ENCODE results near the gene PDCD1. TPM values are rescaled to one million over a fixed set of nuclear protein-coding genes. Genes with fewer than 3 reads are reported as not detected.

PDCD1 gene
- polyA plus RNA-seq, 1 donor (not counting 4 experiments of a cell fraction or from before 2014, with no cell fraction given), result not detected

DNA sequence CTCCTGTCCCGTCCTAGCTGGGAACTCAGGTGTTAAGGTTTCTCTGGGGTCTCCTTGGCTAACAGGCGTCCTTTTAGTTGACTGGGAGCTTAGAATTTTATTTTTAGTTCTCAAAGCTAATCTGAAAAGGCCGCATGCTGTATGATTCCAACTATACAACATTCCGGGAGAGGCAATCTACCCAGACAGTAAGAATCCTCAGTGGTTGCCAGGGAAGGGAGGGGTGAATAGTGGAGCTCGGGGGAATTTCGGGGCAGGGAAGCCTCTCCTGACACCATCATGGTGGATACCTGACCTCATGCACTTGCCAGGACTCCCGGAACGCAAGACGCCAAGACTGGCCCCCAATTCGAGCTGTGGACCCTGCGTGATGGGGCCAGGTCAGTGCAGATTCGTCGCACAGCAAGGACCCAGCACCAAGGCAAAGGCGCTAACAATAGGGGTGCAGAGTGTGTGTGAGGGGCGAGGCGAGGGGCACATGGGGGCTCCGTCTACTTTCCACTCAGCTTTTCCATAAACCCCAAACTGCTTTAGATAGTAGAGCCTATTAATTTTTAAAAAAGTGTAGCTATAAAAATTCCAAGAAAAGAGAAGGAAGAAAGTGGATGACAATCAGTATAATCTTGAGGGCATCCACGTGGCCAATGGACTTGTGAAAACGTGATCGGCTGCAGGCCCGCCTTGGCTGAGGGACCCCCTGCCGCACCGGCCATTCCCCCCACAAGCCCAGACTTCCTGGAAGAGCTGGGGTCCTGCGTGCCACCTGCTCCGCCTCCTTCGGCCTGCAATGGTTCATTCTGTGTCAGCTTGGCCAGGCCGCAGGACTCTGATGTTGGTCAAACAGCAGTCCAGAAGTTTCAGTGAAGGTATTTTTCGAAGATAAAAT, 17.3 kb downstream of the PDCD1 start:
- Histone ChIP-seq H3K4me3 (ENCODE audit: control insufficient read depth in 2 of 3, extremely low read depth in 1 of 3, insufficient read depth in 2 of 3, low read depth in 1 of 3, low read length in 3 of 3) (no peak overlapping the region), H3K27me3 (ENCODE audit: control insufficient read depth, extremely low read depth, insufficient read depth, low read length) (peaks cover 30% of the 10 kb centered on the region), H3K9me3 (ENCODE audit: control insufficient read depth, low read depth, low read length) (no peaks in the 10 kb centered on the region), H3K79me2 (ENCODE audit: control insufficient read depth, insufficient read depth, low read length) (no peaks in the 10 kb centered on the region), H4K20me1 (ENCODE audit: control insufficient read depth, extremely low read depth, insufficient read depth, low read length) (peaks cover 3% of the 10 kb centered on the region), H2AFZ (ENCODE audit: control insufficient read depth, low read length) (no peak overlapping the region), H3K9ac (ENCODE audit: control insufficient read depth, extremely low read depth, insufficient read depth, low read length) (no peak overlapping the region), H3K4me2 (ENCODE audit: control insufficient read depth, extremely low read depth, insufficient read depth, low read depth, low read length) (no peak overlapping the region), H3K4me1 (ENCODE audit: control insufficient read depth, extremely low read depth, insufficient read depth, low read length) (no peaks in the 10 kb centered on the region), H3K9me1 (ENCODE audit: control insufficient read depth, extremely low read depth, insufficient read depth, low read length) (no peaks in the 10 kb centered on the region), H3K36me3 (ENCODE audit: control insufficient read depth in 2 of 2, extremely low read depth in 1 of 2, insufficient read depth in 2 of 2, low read length in 2 of 2) (no peaks in the 10 kb centered on the region), H3K27ac (ENCODE audit: control insufficient read depth, insufficient read depth, low read length) (no peak overlapping the region)
- DNase-seq (ENCODE audit: low read depth, low spot score), result no peak
- FAIRE-seq, result no peak
- TF ChIP-seq, protein P1, sequence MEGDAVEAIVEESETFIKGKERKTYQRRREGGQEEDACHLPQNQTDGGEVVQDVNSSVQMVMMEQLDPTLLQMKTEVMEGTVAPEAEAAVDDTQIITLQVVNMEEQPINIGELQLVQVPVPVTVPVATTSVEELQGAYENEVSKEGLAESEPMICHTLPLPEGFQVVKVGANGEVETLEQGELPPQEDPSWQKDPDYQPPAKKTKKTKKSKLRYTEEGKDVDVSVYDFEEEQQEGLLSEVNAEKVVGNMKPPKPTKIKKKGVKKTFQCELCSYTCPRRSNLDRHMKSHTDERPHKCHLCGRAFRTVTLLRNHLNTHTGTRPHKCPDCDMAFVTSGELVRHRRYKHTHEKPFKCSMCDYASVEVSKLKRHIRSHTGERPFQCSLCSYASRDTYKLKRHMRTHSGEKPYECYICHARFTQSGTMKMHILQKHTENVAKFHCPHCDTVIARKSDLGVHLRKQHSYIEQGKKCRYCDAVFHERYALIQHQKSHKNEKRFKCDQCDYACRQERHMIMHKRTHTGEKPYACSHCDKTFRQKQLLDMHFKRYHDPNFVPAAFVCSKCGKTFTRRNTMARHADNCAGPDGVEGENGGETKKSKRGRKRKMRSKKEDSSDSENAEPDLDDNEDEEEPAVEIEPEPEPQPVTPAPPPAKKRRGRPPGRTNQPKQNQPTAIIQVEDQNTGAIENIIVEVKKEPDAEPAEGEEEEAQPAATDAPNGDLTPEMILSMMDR (optimal IDR thresholded peaks at IDR 0.05 in 1 of 3, IDR thresholded peaks at IDR 0.05 in 1 of 3, conservative IDR thresholded peaks at IDR 0.05 in 1 of 3; ENCODE audit: extremely low read depth in 1 of 3, insufficient read depth in 2 of 3, low read length in 3 of 3), result no peak
- TF ChIP-seq EZH2 (IDR thresholded peaks at IDR 0.05; ENCODE audit: low read length), result no peak
- dilution Hi-C loops (cut with MboI; ENCODE audit: extremely low pct_ligation_motif_present, low sequenced_read_pairs), result no loop called here

DNA sequence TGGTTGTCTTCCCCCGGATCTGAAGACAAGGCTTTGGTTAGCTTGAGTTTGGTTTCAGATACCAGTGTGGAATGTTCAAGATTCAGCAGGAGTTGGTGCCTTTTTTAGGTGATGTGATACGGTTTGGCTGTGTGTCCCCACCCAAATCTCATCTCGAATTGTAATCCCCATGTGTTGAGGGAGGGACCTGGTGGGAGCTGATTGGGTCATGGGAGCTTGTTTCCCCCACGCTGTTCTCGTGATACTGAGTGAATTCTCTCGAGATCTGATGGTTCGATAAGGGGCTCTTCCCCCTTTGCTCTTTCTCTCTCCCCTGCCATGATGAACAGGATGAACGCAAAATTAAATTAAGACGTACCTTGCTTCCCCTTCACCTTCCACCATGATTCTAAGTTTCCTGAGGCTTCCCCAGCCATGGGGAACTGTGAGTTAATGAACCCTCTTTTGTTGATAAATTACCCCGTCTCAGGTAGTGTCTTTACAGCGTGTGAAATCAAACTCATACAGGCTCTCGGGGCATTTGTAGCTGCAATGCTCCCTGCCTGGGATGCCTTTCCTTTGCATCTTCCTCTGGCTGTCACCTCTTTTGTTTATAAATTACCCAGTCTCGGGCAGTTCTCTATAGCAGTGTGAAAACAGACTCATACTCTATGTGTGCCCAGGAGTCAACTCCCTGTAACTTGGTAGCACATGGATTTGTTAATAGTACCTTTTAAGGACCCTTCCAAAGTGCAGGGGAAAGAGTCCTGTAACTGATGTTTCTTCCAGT, 21.3 kb downstream of the PDCD1 start:
- Histone ChIP-seq H3K27me3 (ENCODE audit: control insufficient read depth, extremely low read depth, insufficient read depth, low read length) (no peaks in the 10 kb centered on the region), H3K4me3 (ENCODE audit: control insufficient read depth in 2 of 3, extremely low read depth in 1 of 3, insufficient read depth in 2 of 3, low read depth in 1 of 3, low read length in 3 of 3) (no peak overlapping the region), H3K36me3 (ENCODE audit: control insufficient read depth in 2 of 2, extremely low read depth in 1 of 2, insufficient read depth in 2 of 2, low read length in 2 of 2) (no peaks in the 10 kb centered on the region), H3K9ac (ENCODE audit: control insufficient read depth, extremely low read depth, insufficient read depth, low read length) (no peak overlapping the region), H4K20me1 (ENCODE audit: control insufficient read depth, extremely low read depth, insufficient read depth, low read length) (no peaks in the 10 kb centered on the region), H3K4me1 (ENCODE audit: control insufficient read depth, extremely low read depth, insufficient read depth, low read length) (no peaks in the 10 kb centered on the region), H2AFZ (ENCODE audit: control insufficient read depth, low read length) (no peak overlapping the region), H3K27ac (ENCODE audit: control insufficient read depth, insufficient read depth, low read length) (no peak overlapping the region), H3K9me1 (ENCODE audit: control insufficient read depth, extremely low read depth, insufficient read depth, low read length) (no peaks in the 10 kb centered on the region), H3K9me3 (ENCODE audit: control insufficient read depth, low read depth, low read length) (no peaks in the 10 kb centered on the region), H3K4me2 (ENCODE audit: control insufficient read depth, extremely low read depth, insufficient read depth, low read depth, low read length) (no peak overlapping the region), H3K79me2 (ENCODE audit: control insufficient read depth, insufficient read depth, low read length) (no peaks in the 10 kb centered on the region)
- DNase-seq (ENCODE audit: low read depth, low spot score) (no peak), FAIRE-seq (no peak)
- TF ChIP-seq EZH2 (IDR thresholded peaks at IDR 0.05; ENCODE audit: low read length), result no peak
- TF ChIP-seq, protein P1 (optimal IDR thresholded peaks at IDR 0.05 in 1 of 3, IDR thresholded peaks at IDR 0.05 in 1 of 3, conservative IDR thresholded peaks at IDR 0.05 in 1 of 3; ENCODE audit: extremely low read depth in 1 of 3, insufficient read depth in 2 of 3, low read length in 3 of 3), result no peak
- dilution Hi-C loops (cut with MboI; ENCODE audit: extremely low pct_ligation_motif_present, low sequenced_read_pairs), result no loop called here

Measured in keratinocyte (primary cell).